ENCODE results near the gene NEK11.
A peak's percentile ranks its signal among the peaks of the same experiment; 100 is the strongest.

The NEK11 gene

GRCh38 chr3:131200636-131201199 is 174.0 kb downstream of the NEK11 start:
- H3K36me3 ChIP-seq (ENCODE audit: control insufficient read depth, insufficient read depth, low read length): no peaks in the 10 kb centered on the region
- TF ChIP-seq, protein P1, sequence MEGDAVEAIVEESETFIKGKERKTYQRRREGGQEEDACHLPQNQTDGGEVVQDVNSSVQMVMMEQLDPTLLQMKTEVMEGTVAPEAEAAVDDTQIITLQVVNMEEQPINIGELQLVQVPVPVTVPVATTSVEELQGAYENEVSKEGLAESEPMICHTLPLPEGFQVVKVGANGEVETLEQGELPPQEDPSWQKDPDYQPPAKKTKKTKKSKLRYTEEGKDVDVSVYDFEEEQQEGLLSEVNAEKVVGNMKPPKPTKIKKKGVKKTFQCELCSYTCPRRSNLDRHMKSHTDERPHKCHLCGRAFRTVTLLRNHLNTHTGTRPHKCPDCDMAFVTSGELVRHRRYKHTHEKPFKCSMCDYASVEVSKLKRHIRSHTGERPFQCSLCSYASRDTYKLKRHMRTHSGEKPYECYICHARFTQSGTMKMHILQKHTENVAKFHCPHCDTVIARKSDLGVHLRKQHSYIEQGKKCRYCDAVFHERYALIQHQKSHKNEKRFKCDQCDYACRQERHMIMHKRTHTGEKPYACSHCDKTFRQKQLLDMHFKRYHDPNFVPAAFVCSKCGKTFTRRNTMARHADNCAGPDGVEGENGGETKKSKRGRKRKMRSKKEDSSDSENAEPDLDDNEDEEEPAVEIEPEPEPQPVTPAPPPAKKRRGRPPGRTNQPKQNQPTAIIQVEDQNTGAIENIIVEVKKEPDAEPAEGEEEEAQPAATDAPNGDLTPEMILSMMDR (IDR thresholded peaks at IDR 0.05): no peak
- no peak overlapping the region for H3K27ac ChIP-seq
- H3K9me3 ChIP-seq (ENCODE audit: control insufficient read depth, low read length): no peaks in the 10 kb centered on the region
- H3K79me2 ChIP-seq: no peaks in the 10 kb centered on the region
- no peak overlapping the region for H2AFZ ChIP-seq
- no peak overlapping the region for H3K4me2 ChIP-seq (ENCODE audit: low read length)
- H3K4me3 ChIP-seq (ENCODE audit: low read depth, low read length): no peak overlapping the region
- H3K4me1 ChIP-seq: no peaks in the 10 kb centered on the region
- no peak overlapping the region for H3K9ac ChIP-seq
- no peaks in the 10 kb centered on the region for H3K27me3 ChIP-seq (ENCODE audit: control insufficient read depth, insufficient read depth, low read length)

DNA sequence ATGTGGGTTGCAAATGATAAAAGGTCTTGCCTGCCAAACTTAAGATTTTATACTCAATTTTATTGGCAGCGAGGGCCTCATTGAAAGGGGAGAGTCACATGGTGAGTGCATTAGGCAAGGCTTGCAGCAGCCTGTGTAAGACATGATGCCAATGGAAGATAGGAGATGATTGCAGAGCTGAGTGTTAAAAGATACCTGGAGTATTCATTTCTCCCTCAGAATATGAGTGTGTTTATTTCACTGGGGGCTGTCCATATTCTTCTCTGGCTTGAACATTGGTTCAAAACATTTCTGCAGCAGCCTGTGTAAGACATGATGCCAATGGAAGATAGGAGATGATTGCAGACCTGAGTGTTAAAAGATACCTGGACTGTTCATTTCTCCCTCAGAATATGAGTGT is 189.7 kb downstream of the NEK11 start:
- no peaks in the 10 kb centered on the region for H3K9me3 ChIP-seq (ENCODE audit: control insufficient read depth, low read length)
- H3K27me3 ChIP-seq (ENCODE audit: control insufficient read depth, insufficient read depth, low read length): no peaks in the 10 kb centered on the region
- no peak overlapping the region for H3K4me3 ChIP-seq (ENCODE audit: low read depth, low read length)
- H3K27ac ChIP-seq: no peak overlapping the region
- no peak overlapping the region for H3K4me2 ChIP-seq (ENCODE audit: low read length)
- peaks cover 6% of the 10 kb centered on the region for H3K4me1 ChIP-seq
- TF ChIP-seq, protein P1 (IDR thresholded peaks at IDR 0.05): no peak
- H2AFZ ChIP-seq: no peak overlapping the region
- no peak overlapping the region for H3K9ac ChIP-seq
- H3K79me2 ChIP-seq: no peaks in the 10 kb centered on the region
- no peaks in the 10 kb centered on the region for H3K36me3 ChIP-seq (ENCODE audit: control insufficient read depth, insufficient read depth, low read length)

GRCh38 chr3:131216801-131217200 is 190.1 kb downstream of the NEK11 start:
- no peak overlapping the region for H3K4me2 ChIP-seq (ENCODE audit: low read length)
- H2AFZ ChIP-seq: peak overlapping the region; percentile 31
- no peak overlapping the region for H3K9ac ChIP-seq
- no peaks in the 10 kb centered on the region for H3K27me3 ChIP-seq (ENCODE audit: control insufficient read depth, insufficient read depth, low read length)
- no peaks in the 10 kb centered on the region for H3K9me3 ChIP-seq (ENCODE audit: control insufficient read depth, low read length)
- H3K79me2 ChIP-seq: no peaks in the 10 kb centered on the region
- TF ChIP-seq, protein P1 (IDR thresholded peaks at IDR 0.05): no peak
- no peak overlapping the region for H3K27ac ChIP-seq
- H3K4me1 ChIP-seq: peaks cover 6% of the 10 kb centered on the region
- H3K4me3 ChIP-seq (ENCODE audit: low read depth, low read length): no peak overlapping the region
- no peaks in the 10 kb centered on the region for H3K36me3 ChIP-seq (ENCODE audit: control insufficient read depth, insufficient read depth, low read length)

DNA sequence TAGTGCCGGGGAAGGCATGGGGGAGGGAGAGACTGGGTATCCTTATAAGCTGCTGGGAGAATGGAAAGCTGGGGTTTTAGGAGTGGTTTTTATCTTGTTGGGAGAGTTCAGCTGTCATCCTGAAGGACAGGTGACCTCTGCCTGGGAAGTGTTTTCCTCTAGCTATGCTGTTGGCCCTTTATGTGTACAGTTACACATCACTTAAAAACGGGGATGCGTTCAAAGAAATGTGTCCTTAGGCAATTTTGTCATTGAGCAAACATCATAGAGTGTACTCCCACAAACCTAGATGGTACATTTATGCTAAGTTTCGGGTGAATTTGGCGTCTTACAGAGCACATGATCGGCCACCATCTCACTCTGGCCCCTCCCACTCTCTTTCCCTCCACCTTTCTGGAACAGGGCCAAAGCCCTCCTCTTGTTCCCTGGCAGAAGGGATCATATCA is 190.6 kb downstream of the NEK11 start:
- no peaks in the 10 kb centered on the region for H3K36me3 ChIP-seq (ENCODE audit: control insufficient read depth, insufficient read depth, low read length)
- no peak overlapping the region for H3K4me2 ChIP-seq (ENCODE audit: low read length)
- H2AFZ ChIP-seq: peak overlapping the region; percentile 31
- H3K9ac ChIP-seq: no peak overlapping the region
- no peak overlapping the region for H3K4me3 ChIP-seq (ENCODE audit: low read depth, low read length)
- H3K9me3 ChIP-seq (ENCODE audit: control insufficient read depth, low read length): no peaks in the 10 kb centered on the region
- TF ChIP-seq, protein P1 (IDR thresholded peaks at IDR 0.05): no peak
- H3K27me3 ChIP-seq (ENCODE audit: control insufficient read depth, insufficient read depth, low read length): no peaks in the 10 kb centered on the region
- peaks cover 6% of the 10 kb centered on the region for H3K4me1 ChIP-seq
- H3K27ac ChIP-seq: no peak overlapping the region
- no peaks in the 10 kb centered on the region for H3K79me2 ChIP-seq

DNA sequence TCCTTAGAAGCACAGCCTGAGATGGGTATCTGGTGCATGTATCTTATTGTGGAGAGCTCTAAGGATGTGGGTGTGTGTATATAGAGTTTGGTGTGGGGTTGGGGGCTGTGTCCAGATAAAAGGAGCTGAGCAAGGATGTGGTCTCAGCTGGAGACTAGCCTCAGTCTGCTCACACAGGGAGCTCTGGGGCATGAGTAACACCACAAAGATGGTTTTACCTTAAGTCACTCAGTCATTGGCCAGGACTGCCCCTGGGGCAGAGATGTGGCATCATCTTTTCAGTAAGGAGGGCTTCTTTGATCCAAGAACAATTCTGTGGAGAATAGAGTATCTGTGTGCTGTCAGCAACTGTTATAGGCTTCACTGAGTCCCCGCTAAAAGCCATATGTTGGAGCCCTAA is 191.5 kb downstream of the NEK11 start:
- Histone ChIP-seq H3K27ac (no peak overlapping the region), H3K9me3 (ENCODE audit: control insufficient read depth, low read length) (no peaks in the 10 kb centered on the region), H3K36me3 (ENCODE audit: control insufficient read depth, insufficient read depth, low read length) (no peaks in the 10 kb centered on the region), H3K27me3 (ENCODE audit: control insufficient read depth, insufficient read depth, low read length) (no peaks in the 10 kb centered on the region), H3K9ac (no peak overlapping the region), H3K4me2 (ENCODE audit: low read length) (no peak overlapping the region), H3K4me3 (ENCODE audit: low read depth, low read length) (no peak overlapping the region), H2AFZ (no peak overlapping the region), H3K4me1 (peaks cover 6% of the 10 kb centered on the region), H3K79me2 (no peaks in the 10 kb centered on the region)
- TF ChIP-seq, protein P1 (IDR thresholded peaks at IDR 0.05): no peak
